ENCODE results near the gene STK17A. TPM values are rescaled to one million over a fixed set of nuclear protein-coding genes. Genes with fewer than 3 reads are reported as not detected.

Gene STK17A
- polyA plus RNA-seq, 4 donors = 6.6 to 13.3 (median 11.5) TPM

- FAIRE-seq (no peak), DNase-seq (peak; percentile 31 to 68)
- Histone ChIP-seq H3K27ac (ENCODE audit: low read depth in 1 of 3, low read length in 2 of 3) (no peak overlapping the region), H3K4me1 (ENCODE audit: control insufficient read depth in 3 of 3, insufficient read depth in 2 of 3, low read depth in 1 of 3, low read length in 2 of 3) (peaks cover 0 to 14% (median 5%) of the 10 kb centered on the region in 3 donors), H3K4me3 (ENCODE audit: low read depth in 1 of 3, low read length in 3 of 3) (no peak overlapping the region), H3K36me3 (ENCODE audit: control insufficient read depth in 3 of 3, insufficient read depth in 2 of 3, low read depth in 1 of 3, low read length in 3 of 3) (no peaks in the 10 kb centered on the region), H3K27me3 (ENCODE audit: control insufficient read depth in 3 of 3, insufficient read depth in 3 of 3, low read length in 3 of 3) (peaks cover 0 to 2% (median 0%) of the 10 kb centered on the region in 3 donors), H3K9me3 (ENCODE audit: control insufficient read depth in 2 of 2, insufficient read depth in 1 of 2, low read depth in 1 of 2, low read length in 1 of 2) (no peaks in the 10 kb centered on the region)
- WGBS, 3 donors = 28 to 62% (median 50%) methylated on average over 4 of the region's 4 CpGs
Measured at GRCh38 chr7:43538404-43538771, 44.5 kb upstream of the STK17A start.

DNA sequence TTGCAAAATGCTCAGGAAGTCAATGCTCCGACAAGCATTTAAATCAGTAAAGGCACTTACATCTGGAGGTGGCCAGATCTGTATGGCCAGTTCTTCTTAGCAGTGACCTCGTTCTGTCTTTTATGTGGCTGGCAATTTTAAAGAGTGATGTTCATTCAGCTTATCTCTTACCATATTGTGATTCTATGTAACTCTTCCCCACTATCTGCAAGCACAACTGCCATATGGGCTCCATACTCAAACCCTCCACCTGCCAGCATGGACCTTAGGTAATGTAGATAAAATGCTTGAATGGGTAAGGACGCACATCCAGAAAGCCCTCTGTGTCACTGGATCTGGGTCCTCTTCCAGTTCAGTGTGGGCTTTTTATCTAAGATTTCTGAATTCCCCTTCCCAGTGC is 42.4 kb upstream of the STK17A start:
- Histone ChIP-seq H3K9me3 (ENCODE audit: control insufficient read depth in 2 of 2, insufficient read depth in 1 of 2, low read depth in 1 of 2, low read length in 1 of 2) (no peaks in the 10 kb centered on the region), H3K36me3 (ENCODE audit: control insufficient read depth in 3 of 3, insufficient read depth in 2 of 3, low read depth in 1 of 3, low read length in 3 of 3) (no peaks in the 10 kb centered on the region), H3K27ac (ENCODE audit: low read depth in 1 of 3, low read length in 2 of 3) (no peak overlapping the region), H3K4me3 (ENCODE audit: low read depth in 1 of 3, low read length in 3 of 3) (no peak overlapping the region), H3K27me3 (ENCODE audit: control insufficient read depth in 3 of 3, insufficient read depth in 3 of 3, low read length in 3 of 3) (peaks cover 0 to 2% (median 0%) of the 10 kb centered on the region in 3 donors), H3K4me1 (ENCODE audit: control insufficient read depth in 3 of 3, insufficient read depth in 2 of 3, low read depth in 1 of 3, low read length in 2 of 3) (peaks cover 0 to 14% (median 5%) of the 10 kb centered on the region in 3 donors)
- DNase-seq (no peak), FAIRE-seq (no peak)
- WGBS, 3 donors = 89 to 95% (median 91%) methylated on average over 3 of the region's 3 CpGs

- no peak for FAIRE-seq
- Histone ChIP-seq H3K27me3 (ENCODE audit: control insufficient read depth in 3 of 3, insufficient read depth in 3 of 3, low read length in 3 of 3) (peaks cover 0 to 2% (median 0%) of the 10 kb centered on the region in 3 donors), H3K4me1 (ENCODE audit: control insufficient read depth in 3 of 3, insufficient read depth in 2 of 3, low read depth in 1 of 3, low read length in 2 of 3) (peaks cover 0 to 4% (median 4%) of the 10 kb centered on the region in 3 donors), H3K4me3 (ENCODE audit: low read depth in 1 of 3, low read length in 3 of 3) (no peak overlapping the region), H3K9me3 (ENCODE audit: control insufficient read depth in 2 of 2, insufficient read depth in 1 of 2, low read depth in 1 of 2, low read length in 1 of 2) (no peaks in the 10 kb centered on the region), H3K36me3 (ENCODE audit: control insufficient read depth in 3 of 3, insufficient read depth in 2 of 3, low read depth in 1 of 3, low read length in 3 of 3) (no peaks in the 10 kb centered on the region), H3K27ac (ENCODE audit: low read depth in 1 of 3, low read length in 2 of 3) (no peak overlapping the region)
- WGBS, 3 donors = 95% methylated on average over 5 of the region's 5 CpGs
- DNase-seq = no peak
Measured at GRCh38 chr7:43542716-43543115, 40.2 kb upstream of the STK17A start.

- H3K36me3 ChIP-seq (ENCODE audit: control insufficient read depth in 3 of 3, insufficient read depth in 2 of 3, low read depth in 1 of 3, low read length in 3 of 3) = no peaks in the 10 kb centered on the region
- no peaks in the 10 kb centered on the region for H3K4me1 ChIP-seq (ENCODE audit: control insufficient read depth in 3 of 3, insufficient read depth in 2 of 3, low read depth in 1 of 3, low read length in 2 of 3)
- no peak overlapping the region for H3K27ac ChIP-seq (ENCODE audit: low read depth in 1 of 3, low read length in 2 of 3)
- H3K9me3 ChIP-seq (ENCODE audit: control insufficient read depth in 2 of 2, insufficient read depth in 1 of 2, low read depth in 1 of 2, low read length in 1 of 2) = no peaks in the 10 kb centered on the region
- no peak for DNase-seq
- H3K27me3 ChIP-seq (ENCODE audit: control insufficient read depth in 3 of 3, insufficient read depth in 3 of 3, low read length in 3 of 3) = no peaks in the 10 kb centered on the region
- no peak for FAIRE-seq
- no peak overlapping the region for H3K4me3 ChIP-seq (ENCODE audit: low read depth in 1 of 3, low read length in 3 of 3)
Measured at GRCh38 chr7:43546231-43546630, 36.7 kb upstream of the STK17A start.

DNA sequence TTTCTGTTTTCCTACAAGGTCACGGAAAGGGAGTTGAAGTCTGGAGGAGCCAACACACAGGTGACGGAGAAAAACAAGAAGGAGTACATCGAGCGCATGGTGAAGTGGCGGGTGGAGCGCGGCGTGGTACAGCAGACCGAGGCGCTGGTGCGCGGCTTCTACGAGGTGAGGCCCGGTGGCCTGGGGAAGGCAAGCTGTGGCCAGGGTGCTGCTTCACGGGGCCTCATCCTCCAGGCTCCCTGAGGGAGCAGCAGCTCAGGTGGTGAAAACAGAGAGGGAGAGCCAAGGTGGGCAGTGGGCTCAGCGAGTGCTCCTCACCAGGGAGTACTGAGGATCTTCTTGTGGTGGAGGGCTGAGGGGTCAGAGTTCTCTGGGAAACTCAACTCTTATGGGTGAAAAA is 32.5 kb upstream of the STK17A start:
- Histone ChIP-seq H3K4me3 (ENCODE audit: low read depth in 1 of 3, low read length in 3 of 3) (no peak overlapping the region), H3K27me3 (ENCODE audit: control insufficient read depth in 3 of 3, insufficient read depth in 3 of 3, low read length in 3 of 3) (no peaks in the 10 kb centered on the region), H3K36me3 (ENCODE audit: control insufficient read depth in 3 of 3, insufficient read depth in 2 of 3, low read depth in 1 of 3, low read length in 3 of 3) (no peaks in the 10 kb centered on the region), H3K27ac (ENCODE audit: low read depth in 1 of 3, low read length in 2 of 3) (no peak overlapping the region), H3K9me3 (ENCODE audit: control insufficient read depth in 2 of 2, insufficient read depth in 1 of 2, low read depth in 1 of 2, low read length in 1 of 2) (no peaks in the 10 kb centered on the region), H3K4me1 (ENCODE audit: control insufficient read depth in 3 of 3, insufficient read depth in 2 of 3, low read depth in 1 of 3, low read length in 2 of 3) (peaks cover 0 to 9% (median 0%) of the 10 kb centered on the region in 3 donors)
- DNase-seq = no peak
- WGBS, 3 donors = 94 to 97% (median 95%) methylated on average over 16 of the region's 16 CpGs
- no peak for FAIRE-seq

DNA sequence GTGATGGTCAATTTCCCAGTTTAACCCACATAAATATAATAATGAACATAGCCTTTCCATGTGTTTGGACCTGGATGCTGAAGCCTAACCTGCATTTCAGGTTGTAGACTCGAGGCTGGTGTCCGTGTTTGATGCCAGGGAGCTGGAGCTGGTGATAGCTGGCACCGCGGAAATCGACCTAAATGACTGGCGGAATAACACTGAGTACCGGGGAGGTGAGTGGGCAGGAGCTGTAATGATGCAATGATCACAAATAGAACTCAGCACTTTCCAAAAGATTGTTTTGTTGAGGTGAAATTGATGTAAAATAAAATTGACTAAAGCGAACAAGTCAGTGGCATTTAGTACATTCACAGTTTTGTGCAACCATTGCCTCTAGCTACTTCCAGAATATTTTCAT is 30.8 kb upstream of the STK17A start:
- Histone ChIP-seq H3K27me3 (ENCODE audit: control insufficient read depth in 3 of 3, insufficient read depth in 3 of 3, low read length in 3 of 3) (no peaks in the 10 kb centered on the region), H3K36me3 (ENCODE audit: control insufficient read depth in 3 of 3, insufficient read depth in 2 of 3, low read depth in 1 of 3, low read length in 3 of 3) (no peaks in the 10 kb centered on the region), H3K9me3 (ENCODE audit: control insufficient read depth in 2 of 2, insufficient read depth in 1 of 2, low read depth in 1 of 2, low read length in 1 of 2) (no peaks in the 10 kb centered on the region), H3K27ac (ENCODE audit: low read depth in 1 of 3, low read length in 2 of 3) (no peak overlapping the region), H3K4me3 (ENCODE audit: low read depth in 1 of 3, low read length in 3 of 3) (no peak overlapping the region), H3K4me1 (ENCODE audit: control insufficient read depth in 3 of 3, insufficient read depth in 2 of 3, low read depth in 1 of 3, low read length in 2 of 3) (peaks cover 0 to 13% (median 0%) of the 10 kb centered on the region in 3 donors)
- DNase-seq = no peak
- FAIRE-seq = no peak
- WGBS, 3 donors = 86 to 92% (median 90%) methylated on average over 8 of the region's 8 CpGs

GRCh38 chr7:43553999-43554398 is 28.9 kb upstream of the STK17A start:
- 30 to 53% (median 32%) methylated on average over 3 of the region's 3 CpGs for WGBS, 3 donors
- Histone ChIP-seq H3K27me3 (ENCODE audit: control insufficient read depth in 3 of 3, insufficient read depth in 3 of 3, low read length in 3 of 3) (no peaks in the 10 kb centered on the region), H3K36me3 (ENCODE audit: control insufficient read depth in 3 of 3, insufficient read depth in 2 of 3, low read depth in 1 of 3, low read length in 3 of 3) (no peaks in the 10 kb centered on the region), H3K4me1 (ENCODE audit: control insufficient read depth in 3 of 3, insufficient read depth in 2 of 3, low read depth in 1 of 3, low read length in 2 of 3) (peaks cover 0 to 13% (median 0%) of the 10 kb centered on the region in 3 donors), H3K9me3 (ENCODE audit: control insufficient read depth in 2 of 2, insufficient read depth in 1 of 2, low read depth in 1 of 2, low read length in 1 of 2) (no peaks in the 10 kb centered on the region), H3K27ac (ENCODE audit: low read depth in 1 of 3, low read length in 2 of 3) (peak overlapping the region in 1 of 3 donors; percentile 78), H3K4me3 (ENCODE audit: low read depth in 1 of 3, low read length in 3 of 3) (no peak overlapping the region)
- no peak for FAIRE-seq
- peak; percentile 49 to 79 for DNase-seq

DNA sequence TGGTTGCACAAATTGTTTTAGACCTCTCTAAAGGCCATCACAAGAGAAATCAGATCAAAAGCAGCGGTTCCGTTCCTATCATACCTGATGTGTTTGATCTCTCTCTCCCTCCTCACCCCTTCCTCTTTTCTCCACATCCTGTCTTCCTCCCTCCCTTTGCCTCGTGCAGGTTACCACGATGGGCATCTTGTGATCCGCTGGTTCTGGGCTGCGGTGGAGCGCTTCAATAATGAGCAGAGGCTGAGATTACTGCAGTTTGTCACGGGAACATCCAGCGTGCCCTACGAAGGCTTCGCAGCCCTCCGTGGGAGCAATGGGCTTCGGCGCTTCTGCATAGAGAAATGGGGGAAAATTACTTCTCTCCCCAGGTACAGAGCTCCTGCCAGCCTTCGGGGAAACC is 28.5 kb upstream of the STK17A start:
- no peak overlapping the region for H3K4me3 ChIP-seq (ENCODE audit: low read depth in 1 of 3, low read length in 3 of 3)
- FAIRE-seq (no peak), DNase-seq (no peak)
- WGBS, 3 donors = 80 to 86% (median 82%) methylated on average over 15 of the region's 15 CpGs
- no peaks in the 10 kb centered on the region for H3K27me3 ChIP-seq (ENCODE audit: control insufficient read depth in 3 of 3, insufficient read depth in 3 of 3, low read length in 3 of 3)
- H3K4me1 ChIP-seq (ENCODE audit: control insufficient read depth in 3 of 3, insufficient read depth in 2 of 3, low read depth in 1 of 3, low read length in 2 of 3) = peaks cover 0 to 13% (median 0%) of the 10 kb centered on the region in 3 donors
- no peak overlapping the region for H3K27ac ChIP-seq (ENCODE audit: low read depth in 1 of 3, low read length in 2 of 3)
- no peaks in the 10 kb centered on the region for H3K36me3 ChIP-seq (ENCODE audit: control insufficient read depth in 3 of 3, insufficient read depth in 2 of 3, low read depth in 1 of 3, low read length in 3 of 3)
- H3K9me3 ChIP-seq (ENCODE audit: control insufficient read depth in 2 of 2, insufficient read depth in 1 of 2, low read depth in 1 of 2, low read length in 1 of 2) = no peaks in the 10 kb centered on the region

GRCh38 chr7:43557831-43558495 is 24.9 kb upstream of the STK17A start:
- H3K9me3 ChIP-seq (ENCODE audit: control insufficient read depth in 2 of 2, insufficient read depth in 1 of 2, low read depth in 1 of 2, low read length in 1 of 2) = no peaks in the 10 kb centered on the region
- H3K4me3 ChIP-seq (ENCODE audit: low read depth in 1 of 3, low read length in 3 of 3) = no peak overlapping the region
- no peak for FAIRE-seq
- DNase-seq = no peak
- no peak overlapping the region for H3K27ac ChIP-seq (ENCODE audit: low read depth in 1 of 3, low read length in 2 of 3)
- 75 to 85% (median 81%) methylated on average over 7 of the region's 7 CpGs for WGBS, 3 donors
- no peaks in the 10 kb centered on the region for H3K36me3 ChIP-seq (ENCODE audit: control insufficient read depth in 3 of 3, insufficient read depth in 2 of 3, low read depth in 1 of 3, low read length in 3 of 3)
- H3K4me1 ChIP-seq (ENCODE audit: control insufficient read depth in 3 of 3, insufficient read depth in 2 of 3, low read depth in 1 of 3, low read length in 2 of 3) = peaks cover 0 to 13% (median 0%) of the 10 kb centered on the region in 3 donors
- H3K27me3 ChIP-seq (ENCODE audit: control insufficient read depth in 3 of 3, insufficient read depth in 3 of 3, low read length in 3 of 3) = peaks cover 0 to 3% (median 0%) of the 10 kb centered on the region in 3 donors
